ENCODE results near the gene STARD9. TPM values are rescaled to one million over a fixed set of nuclear protein-coding genes. Genes with fewer than 3 reads are reported as not detected.
A peak's percentile ranks its signal among the peaks of the same experiment; 100 is the strongest.

The STARD9 gene
- total and polyA plus RNA-seq, 2 of the 4 experiments (the other 2 are of a cell fraction) = 2.0 to 3.2 TPM

DNA sequence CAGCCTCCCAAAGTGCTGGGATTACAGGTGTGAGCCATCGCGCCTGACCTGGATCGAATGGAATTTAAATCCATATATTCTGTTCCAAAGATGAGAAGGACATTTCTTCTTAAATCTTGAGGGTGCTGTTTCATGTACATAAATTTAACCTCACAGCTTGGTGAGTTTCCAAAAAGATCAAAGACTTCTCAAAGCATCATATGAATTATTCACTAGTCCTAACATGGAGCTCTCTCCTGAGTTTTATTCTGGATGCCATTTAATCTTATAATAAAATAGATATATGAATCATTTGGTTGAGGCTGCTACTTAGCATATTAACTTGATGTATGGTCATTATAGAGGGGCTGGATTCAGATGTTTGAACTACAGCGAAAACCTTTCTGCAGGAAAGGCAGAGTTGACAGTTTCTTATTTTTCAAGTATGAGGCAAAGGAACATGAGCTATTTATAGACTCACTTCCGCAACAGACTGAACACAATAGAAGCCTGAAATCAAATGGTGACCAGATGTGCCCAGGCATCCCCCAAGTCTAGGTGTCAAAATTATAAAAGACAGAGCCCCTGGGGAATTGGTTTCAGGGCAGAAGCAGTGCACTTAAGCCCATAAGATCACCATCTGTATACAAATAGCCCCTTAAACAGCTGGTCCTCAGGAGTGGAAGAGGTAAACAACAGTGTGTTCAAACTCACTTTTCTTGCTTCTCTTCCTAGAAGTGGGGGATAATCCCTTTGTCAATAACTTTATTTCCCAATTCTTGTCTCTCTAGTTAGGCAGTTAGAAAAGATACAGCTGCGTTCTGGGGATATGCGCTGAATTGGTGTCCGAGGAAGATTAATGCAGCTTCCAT is 29.7 kb downstream of the STARD9 start:
- H2AK5ac ChIP-seq (ENCODE audit: low read depth, low read length) = no peak overlapping the region
- H3K4me3 ChIP-seq (ENCODE audit: insufficient read depth, low read depth, low read length) = no peak overlapping the region
- BruUV-seq (replicated peaks) = no TSS peak
- H4K8ac ChIP-seq (ENCODE audit: low read depth in 2 of 2, low read length in 2 of 2) = 0 out of 4 replicates have a peak overlapping the region, but pooled peaks of 1 of the 2 experiments have one; percentile 17
- H4K91ac ChIP-seq (ENCODE audit: insufficient read depth, low read depth, low read length) = no peak overlapping the region
- DNase-seq (peak; percentile 32), ATAC-seq (ENCODE audit: low read depth) (no peak)
- dilution Hi-C loops (cut with HindIII; ENCODE audit: low sequenced_read_pairs, unreplicated experiment) (no loop called here), in situ Hi-C loops (cut with MboI; ENCODE audit: low sequenced_read_pairs) (no loop called here), intact Hi-C loops (cut with micrococcal nuclease) (no loop called here)
- no peak overlapping the region for H3K27ac ChIP-seq (ENCODE audit: insufficient read depth, low read length)
- peaks cover 13 to 26% of the 10 kb centered on the region in 2 experiments; a peak in 3 of 4 replicates for H3K79me1 ChIP-seq (ENCODE audit: low read depth in 1 of 2, low read length in 2 of 2)
- no peaks in the 10 kb centered on the region for H3K36me3 ChIP-seq (ENCODE audit: control insufficient read depth, insufficient read depth, low read length)
- H3K27me3 ChIP-seq (ENCODE audit: control insufficient read depth, insufficient read depth, low read length) = no peaks in the 10 kb centered on the region
- H2AFZ ChIP-seq (replicated peaks; ENCODE audit: low read length, poor library complexity) = no peak overlapping the region
- H2BK120ac ChIP-seq (ENCODE audit: low read depth, low read length) = no peak overlapping the region
- peak overlapping the region; percentile 1; the same call in 1 of the 2 replicates for H3K4ac ChIP-seq (ENCODE audit: low read depth, low read length)
- H3K23ac ChIP-seq (ENCODE audit: low read depth, low read length) = no peak overlapping the region; the same call in 1 of the 2 replicates
- H3K18ac ChIP-seq (ENCODE audit: low read depth, low read length) = no peak overlapping the region
- no peak for TF ChIP-seq RFX5 (IDR thresholded peaks at IDR 0.05; ENCODE audit: low read depth, low read length)
- H3K56ac ChIP-seq (ENCODE audit: extremely low read depth, insufficient read depth, low read length) = no peak overlapping the region
- no peaks in the 10 kb centered on the region for H4K20me1 ChIP-seq (ENCODE audit: insufficient read depth, low read length)
- H3K4me2 ChIP-seq (ENCODE audit: low read depth, low read length) = no peak overlapping the region
- H2AK9ac ChIP-seq (replicated peaks; ENCODE audit: low read depth, low read length, poor library complexity) = no peak overlapping the region
- H3K9me3 ChIP-seq (ENCODE audit: control insufficient read depth, insufficient read depth, low read length) = no peaks in the 10 kb centered on the region
- WGBS, 2 experiments (ENCODE audit: extremely low coverage in 2 of 2, insufficient read length in 1 of 2) = no CpG with 5 or more reads among the region's 8 CpGs
- peaks cover 4% of the 10 kb centered on the region for H3K9me1 ChIP-seq (ENCODE audit: insufficient read depth, low read length)
- POLR2A ChIA-PET (ENCODE audit: unreplicated experiment) = no interaction called here
- no peak overlapping the region; the same call in 1 of the 2 replicates for H4K5ac ChIP-seq (ENCODE audit: low read depth, low read length)
- H3K14ac ChIP-seq (replicated peaks; ENCODE audit: low read depth, low read length) = 0 out of 2 replicates have a peak overlapping the region, but pooled peaks have one; percentile 19
- no peaks in the 10 kb centered on the region for H3K4me1 ChIP-seq (ENCODE audit: control insufficient read depth, insufficient read depth, low read length)
- no peak overlapping the region for H3K9ac ChIP-seq (ENCODE audit: low read depth, low read length)
- H2BK20ac ChIP-seq (ENCODE audit: low read depth, low read length) = no peak overlapping the region
- H2BK5ac ChIP-seq (ENCODE audit: low read depth, low read length, poor library complexity, severe bottlenecking) = no peak overlapping the region
- H2BK15ac ChIP-seq (ENCODE audit: low read depth, low read length) = no peak overlapping the region
- CTCF ChIA-PET = no interaction called here

Measured in IMR-90 (cell line).